Measurements from ENCODE around the gene MFSD6. TPM values are rescaled to one million over a fixed set of nuclear protein-coding genes. Genes with fewer than 3 reads are reported as not detected.

Gene MFSD6
- total and polyA plus RNA-seq, 2 donors from 2014 or later, result 12.3 to 33.9 TPM

DNA sequence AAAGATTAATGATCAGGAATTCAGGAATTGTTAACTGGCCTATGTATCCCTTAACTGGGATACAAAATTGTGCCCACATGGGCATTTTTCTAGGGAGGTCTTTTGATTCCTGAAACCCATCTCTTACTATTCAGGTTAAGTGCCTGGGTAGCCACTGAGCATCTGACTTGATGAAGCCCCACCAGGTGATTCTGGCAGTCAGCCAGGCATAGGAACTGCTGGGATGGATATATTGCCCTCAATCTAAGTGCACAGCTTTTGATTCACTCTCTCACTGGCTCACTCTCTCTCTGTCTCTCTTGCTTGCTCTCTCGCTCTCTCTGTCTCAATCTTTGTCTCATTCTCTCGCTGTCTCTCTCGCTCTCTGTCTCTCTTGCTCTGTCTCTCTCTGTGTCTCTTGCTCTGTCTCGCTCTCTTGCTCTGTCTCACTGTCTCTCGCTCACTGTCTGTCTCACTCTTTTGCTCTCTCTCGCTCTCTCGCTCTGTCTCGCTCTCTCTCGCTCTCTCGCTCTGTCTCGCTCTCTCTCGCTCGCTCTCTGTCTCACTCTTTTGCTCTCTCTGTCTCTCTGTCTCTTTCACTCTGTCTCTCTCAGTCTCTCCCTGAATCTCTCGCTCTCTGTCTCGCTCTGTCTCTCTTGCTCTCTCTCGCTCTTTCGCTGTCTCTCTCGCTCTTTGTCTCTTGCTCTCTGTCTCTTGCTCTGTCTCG, 42.5 kb upstream of the MFSD6 start:
- peaks cover 0 to 10% (median 3%) of the 10 kb centered on the region in 3 donors for H3K36me3 ChIP-seq (ENCODE audit: control insufficient read depth in 2 of 3, insufficient read depth in 3 of 3, low read length in 3 of 3)
- no peak overlapping the region for H3K27ac ChIP-seq (ENCODE audit: low read depth in 2 of 2, low read length in 2 of 2)

DNA sequence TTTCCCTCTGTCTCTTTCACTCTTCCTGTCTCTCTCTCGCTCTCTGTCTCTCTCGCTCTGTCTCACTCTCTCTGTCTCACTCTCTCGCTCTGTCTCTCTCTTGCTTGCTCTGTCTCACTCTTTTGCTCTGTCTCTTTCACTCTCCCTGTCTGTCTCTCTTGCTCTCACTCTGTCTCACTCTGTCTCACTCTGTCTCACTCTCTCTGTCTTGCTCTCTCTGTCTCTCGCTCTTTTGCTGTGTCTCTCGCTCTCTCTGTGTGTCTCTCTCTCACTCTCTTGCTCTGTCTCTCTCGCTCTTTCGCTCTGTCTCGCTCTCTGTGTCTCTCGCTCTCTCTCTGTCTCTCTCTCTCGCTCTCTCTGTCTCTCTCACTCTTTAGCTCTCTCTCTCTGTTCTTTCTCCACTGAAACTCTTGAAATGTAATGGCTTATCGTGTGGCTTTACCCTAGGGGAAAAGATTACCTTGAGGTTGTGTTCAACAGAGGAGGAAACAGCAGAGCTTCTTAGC, 41.9 kb upstream of the MFSD6 start:
- no peak for DNase-seq
- no peak overlapping the region for H3K27ac ChIP-seq (ENCODE audit: low read depth in 2 of 2, low read length in 2 of 2)
- H3K36me3 ChIP-seq (ENCODE audit: control insufficient read depth in 2 of 3, insufficient read depth in 3 of 3, low read length in 3 of 3), result peaks cover 0 to 10% (median 10%) of the 10 kb centered on the region in 3 donors
- no peak overlapping the region for H3K4me3 ChIP-seq (ENCODE audit: low read length in 3 of 3)
- no peaks in the 10 kb centered on the region for H3K27me3 ChIP-seq (ENCODE audit: control insufficient read depth, insufficient read depth, low read length)
- no peaks in the 10 kb centered on the region for H3K9me3 ChIP-seq (ENCODE audit: control insufficient read depth in 2 of 3, insufficient read depth in 1 of 3, low read length in 3 of 3)
- intact Hi-C loops (cut with DNase I), result no loop called here
- H3K4me1 ChIP-seq (ENCODE audit: control insufficient read depth in 2 of 3, insufficient read depth in 2 of 3, low read depth in 1 of 3, low read length in 3 of 3), result no peaks in the 10 kb centered on the region
- no peak overlapping the region for H3K9ac ChIP-seq (ENCODE audit: low read length in 3 of 3)
- TF ChIP-seq, protein P1, sequence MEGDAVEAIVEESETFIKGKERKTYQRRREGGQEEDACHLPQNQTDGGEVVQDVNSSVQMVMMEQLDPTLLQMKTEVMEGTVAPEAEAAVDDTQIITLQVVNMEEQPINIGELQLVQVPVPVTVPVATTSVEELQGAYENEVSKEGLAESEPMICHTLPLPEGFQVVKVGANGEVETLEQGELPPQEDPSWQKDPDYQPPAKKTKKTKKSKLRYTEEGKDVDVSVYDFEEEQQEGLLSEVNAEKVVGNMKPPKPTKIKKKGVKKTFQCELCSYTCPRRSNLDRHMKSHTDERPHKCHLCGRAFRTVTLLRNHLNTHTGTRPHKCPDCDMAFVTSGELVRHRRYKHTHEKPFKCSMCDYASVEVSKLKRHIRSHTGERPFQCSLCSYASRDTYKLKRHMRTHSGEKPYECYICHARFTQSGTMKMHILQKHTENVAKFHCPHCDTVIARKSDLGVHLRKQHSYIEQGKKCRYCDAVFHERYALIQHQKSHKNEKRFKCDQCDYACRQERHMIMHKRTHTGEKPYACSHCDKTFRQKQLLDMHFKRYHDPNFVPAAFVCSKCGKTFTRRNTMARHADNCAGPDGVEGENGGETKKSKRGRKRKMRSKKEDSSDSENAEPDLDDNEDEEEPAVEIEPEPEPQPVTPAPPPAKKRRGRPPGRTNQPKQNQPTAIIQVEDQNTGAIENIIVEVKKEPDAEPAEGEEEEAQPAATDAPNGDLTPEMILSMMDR (IDR thresholded peaks at IDR 0.05; ENCODE audit: borderline replicate concordance, extremely low read depth, insufficient read depth), result no peak
- FAIRE-seq, result no peak

More for the DNA sequence above, 42.5 kb upstream of the MFSD6 start:
- no peaks in the 10 kb centered on the region for H3K9me3 ChIP-seq (ENCODE audit: control insufficient read depth in 2 of 3, insufficient read depth in 1 of 3, low read length in 3 of 3)
- H3K9ac ChIP-seq (ENCODE audit: low read length in 3 of 3), result no peak overlapping the region
- intact Hi-C loops (cut with DNase I), result no loop called here
- no peaks in the 10 kb centered on the region for H3K27me3 ChIP-seq (ENCODE audit: control insufficient read depth, insufficient read depth, low read length)
- no peak overlapping the region for H3K4me3 ChIP-seq (ENCODE audit: low read length in 3 of 3)
- TF ChIP-seq, protein P1 (IDR thresholded peaks at IDR 0.05; ENCODE audit: borderline replicate concordance, extremely low read depth, insufficient read depth), result no peak
- no peak for FAIRE-seq
- no peaks in the 10 kb centered on the region for H3K4me1 ChIP-seq (ENCODE audit: control insufficient read depth in 2 of 3, insufficient read depth in 2 of 3, low read depth in 1 of 3, low read length in 3 of 3)
- no peak for DNase-seq

GRCh38 chr2:190367091-190367490, 41.1 kb upstream of the MFSD6 start:
- Histone ChIP-seq H3K27ac (ENCODE audit: low read depth in 2 of 2, low read length in 2 of 2) (no peak overlapping the region), H3K9me3 (ENCODE audit: control insufficient read depth in 2 of 3, insufficient read depth in 1 of 3, low read length in 3 of 3) (no peaks in the 10 kb centered on the region), H3K9ac (ENCODE audit: low read length in 3 of 3) (no peak overlapping the region), H3K36me3 (ENCODE audit: control insufficient read depth in 2 of 3, insufficient read depth in 3 of 3, low read length in 3 of 3) (peaks cover 0 to 11% (median 9%) of the 10 kb centered on the region in 3 donors), H3K4me1 (ENCODE audit: control insufficient read depth in 2 of 3, insufficient read depth in 2 of 3, low read depth in 1 of 3, low read length in 3 of 3) (no peaks in the 10 kb centered on the region), H3K27me3 (ENCODE audit: control insufficient read depth, insufficient read depth, low read length) (no peaks in the 10 kb centered on the region), H3K4me3 (ENCODE audit: low read length in 3 of 3) (no peak overlapping the region)
- DNase-seq (no peak), FAIRE-seq (no peak)
- intact Hi-C loops (cut with DNase I), result no loop called here
- TF ChIP-seq, protein P1 (IDR thresholded peaks at IDR 0.05; ENCODE audit: borderline replicate concordance, extremely low read depth, insufficient read depth), result no peak
